ENCODE results near the gene KRT17. TPM values are rescaled to one million over a fixed set of nuclear protein-coding genes. Genes with fewer than 3 reads are reported as not detected.

KRT17 gene
- total RNA-seq, 1 donor from 2014 or later, result 258 TPM

DNA sequence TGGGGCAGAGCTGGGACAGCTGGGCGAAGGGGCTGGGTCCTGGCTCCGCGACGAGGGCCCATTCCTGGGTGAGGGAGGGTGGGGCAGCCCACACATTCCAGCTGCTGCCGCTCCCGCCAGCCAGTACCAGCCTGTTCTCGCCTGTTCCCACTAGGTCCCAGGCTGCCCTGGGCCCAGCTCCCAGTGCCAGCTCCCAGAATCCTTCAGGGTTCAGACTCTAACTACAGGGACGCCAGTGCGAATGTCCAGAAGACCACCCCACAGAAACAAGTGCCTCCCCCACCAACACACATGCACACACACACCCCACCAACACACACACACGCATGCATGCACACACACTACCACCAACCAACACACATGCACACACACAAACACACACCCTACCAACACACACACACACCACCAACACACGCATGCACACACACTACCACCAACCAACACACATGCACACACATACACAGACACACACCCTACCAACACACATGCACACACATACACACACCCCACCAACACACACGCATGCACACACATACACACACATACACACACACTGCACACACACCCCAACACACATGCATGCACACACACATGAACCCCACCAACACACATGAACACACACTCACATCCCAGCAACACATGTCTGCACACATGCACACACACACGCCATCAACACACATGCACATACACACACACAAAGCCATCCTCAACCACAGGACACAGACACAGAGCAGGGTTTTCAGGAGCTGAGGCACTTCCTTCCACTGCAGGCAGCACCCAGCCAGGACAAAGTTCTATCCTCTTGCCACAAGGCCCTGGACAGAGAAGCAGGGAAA, 27.5 kb upstream of the KRT17 start:
- H3K36me3 Mint-ChIP-seq (ENCODE audit: low read depth), result no peaks in the 10 kb centered on the region
- DNase-seq (ENCODE audit: low spot score), result no peak
- peak overlapping the region; percentile 50 for H3K27ac Mint-ChIP-seq (ENCODE audit: unreplicated experiment)
- no peaks in the 10 kb centered on the region for H3K9me3 Mint-ChIP-seq (ENCODE audit: low read depth)
- peaks cover 31% of the 10 kb centered on the region for H3K4me1 Mint-ChIP-seq (ENCODE audit: low read depth)
- H3K27me3 Mint-ChIP-seq (ENCODE audit: low read depth), result no peaks in the 10 kb centered on the region
- H3K4me3 Mint-ChIP-seq (ENCODE audit: unreplicated experiment), result no peak overlapping the region
- TF ChIP-seq, protein P1, sequence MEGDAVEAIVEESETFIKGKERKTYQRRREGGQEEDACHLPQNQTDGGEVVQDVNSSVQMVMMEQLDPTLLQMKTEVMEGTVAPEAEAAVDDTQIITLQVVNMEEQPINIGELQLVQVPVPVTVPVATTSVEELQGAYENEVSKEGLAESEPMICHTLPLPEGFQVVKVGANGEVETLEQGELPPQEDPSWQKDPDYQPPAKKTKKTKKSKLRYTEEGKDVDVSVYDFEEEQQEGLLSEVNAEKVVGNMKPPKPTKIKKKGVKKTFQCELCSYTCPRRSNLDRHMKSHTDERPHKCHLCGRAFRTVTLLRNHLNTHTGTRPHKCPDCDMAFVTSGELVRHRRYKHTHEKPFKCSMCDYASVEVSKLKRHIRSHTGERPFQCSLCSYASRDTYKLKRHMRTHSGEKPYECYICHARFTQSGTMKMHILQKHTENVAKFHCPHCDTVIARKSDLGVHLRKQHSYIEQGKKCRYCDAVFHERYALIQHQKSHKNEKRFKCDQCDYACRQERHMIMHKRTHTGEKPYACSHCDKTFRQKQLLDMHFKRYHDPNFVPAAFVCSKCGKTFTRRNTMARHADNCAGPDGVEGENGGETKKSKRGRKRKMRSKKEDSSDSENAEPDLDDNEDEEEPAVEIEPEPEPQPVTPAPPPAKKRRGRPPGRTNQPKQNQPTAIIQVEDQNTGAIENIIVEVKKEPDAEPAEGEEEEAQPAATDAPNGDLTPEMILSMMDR (IDR thresholded peaks at IDR 0.05), result no peak

DNA sequence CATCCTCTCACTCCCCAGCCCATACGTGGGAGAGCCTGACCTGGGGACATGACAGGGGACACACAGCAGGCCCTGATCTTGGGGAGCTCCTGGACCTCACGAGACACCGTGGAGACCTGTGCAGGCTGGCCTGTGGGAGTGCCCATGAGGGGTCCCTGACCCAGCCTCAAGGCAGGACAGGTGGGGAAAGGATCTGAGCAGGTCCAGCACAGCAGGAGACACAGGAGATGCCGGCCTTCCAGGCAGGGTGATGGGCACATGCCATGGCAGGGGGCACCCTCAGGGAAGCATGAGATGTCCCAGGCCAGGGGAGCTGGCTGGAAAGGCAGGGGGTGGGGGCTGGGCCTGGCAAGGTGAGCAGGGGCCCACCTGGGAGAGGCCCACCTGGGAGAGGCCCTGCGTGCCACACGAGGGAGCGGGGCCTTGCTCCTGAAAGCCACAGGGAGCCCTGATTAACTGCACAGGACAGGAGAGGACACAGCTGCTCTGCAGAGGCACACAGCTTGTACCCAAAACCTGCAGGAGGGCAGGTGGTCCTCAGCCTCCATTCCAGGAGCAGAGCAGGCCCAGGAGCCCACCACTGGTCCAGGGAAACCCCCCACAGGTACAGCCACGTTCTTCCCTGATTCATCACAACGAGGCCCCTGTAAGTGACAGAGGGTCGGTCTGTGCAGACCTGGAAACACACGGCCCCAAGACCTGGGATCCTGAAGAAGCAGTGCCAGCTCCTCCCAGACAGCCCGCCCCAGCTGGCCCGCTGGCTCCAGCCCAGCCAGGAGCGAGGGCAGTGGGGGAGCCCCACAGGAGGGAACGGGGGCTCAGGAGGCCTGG, 26.6 kb upstream of the KRT17 start:
- peaks cover 32% of the 10 kb centered on the region for H3K4me1 Mint-ChIP-seq (ENCODE audit: low read depth)
- no peaks in the 10 kb centered on the region for H3K9me3 Mint-ChIP-seq (ENCODE audit: low read depth)
- H3K27ac Mint-ChIP-seq (ENCODE audit: unreplicated experiment), result no peak overlapping the region
- no peak for DNase-seq (ENCODE audit: low spot score)
- no peaks in the 10 kb centered on the region for H3K36me3 Mint-ChIP-seq (ENCODE audit: low read depth)
- no peaks in the 10 kb centered on the region for H3K27me3 Mint-ChIP-seq (ENCODE audit: low read depth)
- H3K4me3 Mint-ChIP-seq (ENCODE audit: unreplicated experiment), result no peak overlapping the region
- TF ChIP-seq, protein P1 (IDR thresholded peaks at IDR 0.05), result no peak

DNA sequence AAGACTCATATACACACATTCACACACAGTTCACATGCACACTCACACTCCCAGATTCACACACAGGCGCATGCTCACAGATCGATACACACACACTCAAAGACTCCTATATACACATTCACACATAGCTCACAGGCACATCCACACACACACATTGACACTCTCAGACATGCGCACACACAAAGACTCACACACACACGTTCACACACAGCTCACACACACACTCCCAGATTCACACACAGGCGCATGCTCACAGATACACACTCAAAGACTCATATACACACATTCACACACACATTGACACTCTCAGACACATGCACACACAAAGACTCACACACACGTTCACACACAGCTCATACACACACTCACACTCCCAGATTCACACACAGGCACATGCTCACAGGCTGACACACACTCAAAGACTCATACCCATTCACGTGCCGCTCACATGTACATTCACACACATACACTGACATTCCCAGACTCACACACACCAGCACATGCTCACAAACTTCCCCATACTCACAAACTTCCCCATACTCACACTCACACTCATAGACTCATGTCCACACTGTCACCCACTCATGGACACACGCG, 25.6 kb upstream of the KRT17 start:
- Mint-ChIP-seq H3K4me3 (ENCODE audit: unreplicated experiment) (no peak overlapping the region), H3K27me3 (ENCODE audit: low read depth) (no peaks in the 10 kb centered on the region), H3K9me3 (ENCODE audit: low read depth) (no peaks in the 10 kb centered on the region), H3K27ac (ENCODE audit: unreplicated experiment) (no peak overlapping the region), H3K4me1 (ENCODE audit: low read depth) (peaks cover 34% of the 10 kb centered on the region), H3K36me3 (ENCODE audit: low read depth) (no peaks in the 10 kb centered on the region)
- TF ChIP-seq, protein P1 (IDR thresholded peaks at IDR 0.05), result no peak
- DNase-seq (ENCODE audit: low spot score), result no peak

DNA sequence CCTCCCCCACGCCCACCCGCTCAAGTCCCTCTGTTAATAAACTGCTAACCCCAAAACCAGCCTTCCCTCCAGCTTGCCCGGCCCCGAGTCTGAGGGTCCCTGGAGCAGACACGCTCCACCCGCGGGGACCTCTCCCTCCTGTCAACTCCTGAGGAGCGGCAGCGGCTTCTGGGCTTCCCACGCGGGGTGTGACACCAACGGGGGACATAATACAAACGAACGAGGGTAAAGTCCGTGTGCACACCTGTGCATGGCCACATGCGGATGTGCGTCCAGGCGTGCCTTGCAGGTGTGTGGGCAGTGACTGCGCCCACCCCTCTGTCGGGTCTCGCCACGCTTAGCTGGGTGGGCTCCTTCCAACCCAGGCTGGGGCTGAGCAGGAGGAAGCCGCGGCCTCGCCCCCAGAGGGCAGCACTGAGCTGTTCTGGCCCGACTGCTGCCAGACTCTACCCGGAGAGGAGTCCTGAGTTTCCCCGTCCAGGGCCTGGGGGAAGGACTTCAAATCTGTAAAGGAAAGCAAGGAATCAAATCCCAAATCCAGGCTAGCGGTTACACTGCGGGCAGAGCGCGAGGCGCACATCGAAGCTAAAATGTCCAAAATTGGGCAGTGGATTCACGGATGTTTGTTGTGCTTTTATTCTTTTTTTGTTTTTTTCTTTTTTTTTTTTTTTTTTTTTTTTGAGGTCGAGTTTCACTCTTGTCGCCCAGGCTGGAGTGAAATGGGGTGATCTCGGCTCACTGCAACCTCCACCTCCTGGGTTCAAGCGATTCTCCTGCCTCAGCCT, 24.2 kb upstream of the KRT17 start:
- Mint-ChIP-seq H3K4me3 (ENCODE audit: unreplicated experiment) (peak overlapping the region; percentile 72), H3K9me3 (ENCODE audit: low read depth) (no peaks in the 10 kb centered on the region), H3K36me3 (ENCODE audit: low read depth) (no peaks in the 10 kb centered on the region), H3K4me1 (ENCODE audit: low read depth) (peaks cover 31% of the 10 kb centered on the region), H3K27ac (ENCODE audit: unreplicated experiment) (peak overlapping the region; percentile 75), H3K27me3 (ENCODE audit: low read depth) (no peaks in the 10 kb centered on the region)
- no peak for DNase-seq (ENCODE audit: low spot score)
- TF ChIP-seq, protein P1 (IDR thresholded peaks at IDR 0.05), result peak; percentile 82

Data from chondrocyte (in vitro differentiated cells).